ENCODE results near the gene PTPRU. TPM values are rescaled to one million over a fixed set of nuclear protein-coding genes. Genes with fewer than 3 reads are reported as not detected.
"Not testable (repeated sequence)": the region's sequence is repeated elsewhere in the genome, so short reads cannot be mapped to it uniquely, and the experiment has no call there.

PTPRU gene
- total RNA-seq, 1 experiment from 2014 or later = 6.8 TPM

- H3K4me1 ChIP-seq (ENCODE audit: insufficient read depth, low read length, poor library complexity, severe bottlenecking) = no peaks in the 10 kb centered on the region
- ChIA-PET CTCF (no interaction called here), POLR2A (ENCODE audit: low non-redundant PET) (interaction anchor here (0.5 kb wide), 1 partner anchor 9 kb away, joined by 4 read pairs; no protein-coding TSS in a partner anchor)
- no peak for DNase-seq (ENCODE audit: low spot score)
- H3K9me3 ChIP-seq (ENCODE audit: low read depth, low read length, poor library complexity, severe bottlenecking) = no peaks in the 10 kb centered on the region
- no peaks in the 10 kb centered on the region for H3K36me3 ChIP-seq (ENCODE audit: insufficient read depth, low read length, poor library complexity, severe bottlenecking)
- no peak overlapping the region for H3K4me3 ChIP-seq (ENCODE audit: low read depth, low read length, poor library complexity, severe bottlenecking)
- intact Hi-C loops (cut with micrococcal nuclease; ENCODE audit: unreplicated experiment) = no loop called here
- no TSS peak for BruUV-seq (replicated peaks)
- TF ChIP-seq, protein P1, sequence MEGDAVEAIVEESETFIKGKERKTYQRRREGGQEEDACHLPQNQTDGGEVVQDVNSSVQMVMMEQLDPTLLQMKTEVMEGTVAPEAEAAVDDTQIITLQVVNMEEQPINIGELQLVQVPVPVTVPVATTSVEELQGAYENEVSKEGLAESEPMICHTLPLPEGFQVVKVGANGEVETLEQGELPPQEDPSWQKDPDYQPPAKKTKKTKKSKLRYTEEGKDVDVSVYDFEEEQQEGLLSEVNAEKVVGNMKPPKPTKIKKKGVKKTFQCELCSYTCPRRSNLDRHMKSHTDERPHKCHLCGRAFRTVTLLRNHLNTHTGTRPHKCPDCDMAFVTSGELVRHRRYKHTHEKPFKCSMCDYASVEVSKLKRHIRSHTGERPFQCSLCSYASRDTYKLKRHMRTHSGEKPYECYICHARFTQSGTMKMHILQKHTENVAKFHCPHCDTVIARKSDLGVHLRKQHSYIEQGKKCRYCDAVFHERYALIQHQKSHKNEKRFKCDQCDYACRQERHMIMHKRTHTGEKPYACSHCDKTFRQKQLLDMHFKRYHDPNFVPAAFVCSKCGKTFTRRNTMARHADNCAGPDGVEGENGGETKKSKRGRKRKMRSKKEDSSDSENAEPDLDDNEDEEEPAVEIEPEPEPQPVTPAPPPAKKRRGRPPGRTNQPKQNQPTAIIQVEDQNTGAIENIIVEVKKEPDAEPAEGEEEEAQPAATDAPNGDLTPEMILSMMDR (conservative IDR thresholded peaks at IDR 0.05; ENCODE audit: low read depth, low read length) = no peak
- TF ChIP-seq EZH2 (IDR thresholded peaks at IDR 0.05; ENCODE audit: borderline replicate concordance, low read depth, low read length, poor library complexity, severe bottlenecking) = no peak
- H3K27me3 ChIP-seq (replicated peaks; ENCODE audit: insufficient read depth, low read depth, low read length, poor library complexity) = no peaks in the 10 kb centered on the region
- H3K27ac ChIP-seq (ENCODE audit: low read depth, low read length, poor library complexity, severe bottlenecking) = no peak overlapping the region
These were observed 75.2 kb downstream of the PTPRU start for GRCh38 chr1:29311352-29312030.

GRCh38 chr1:29312469-29313461, 76.4 kb downstream of the PTPRU start:
- Histone ChIP-seq H3K4me1 (ENCODE audit: insufficient read depth, low read length, poor library complexity, severe bottlenecking) (no peaks in the 10 kb centered on the region), H3K4me3 (ENCODE audit: low read depth, low read length, poor library complexity, severe bottlenecking) (no peak overlapping the region), H3K27me3 (replicated peaks; ENCODE audit: insufficient read depth, low read depth, low read length, poor library complexity) (no peaks in the 10 kb centered on the region), H3K27ac (ENCODE audit: low read depth, low read length, poor library complexity, severe bottlenecking) (no peak overlapping the region), H3K9me3 (ENCODE audit: low read depth, low read length, poor library complexity, severe bottlenecking) (no peaks in the 10 kb centered on the region), H3K36me3 (ENCODE audit: insufficient read depth, low read length, poor library complexity, severe bottlenecking) (no peaks in the 10 kb centered on the region)
- TF ChIP-seq, protein P1 (conservative IDR thresholded peaks at IDR 0.05; ENCODE audit: low read depth, low read length) = no peak
- TF ChIP-seq EZH2 (IDR thresholded peaks at IDR 0.05; ENCODE audit: borderline replicate concordance, low read depth, low read length, poor library complexity, severe bottlenecking) = no peak
- CTCF ChIA-PET = no interaction called here
- intact Hi-C loops (cut with micrococcal nuclease; ENCODE audit: unreplicated experiment) = no loop called here
- BruUV-seq (replicated peaks) = no TSS peak
- POLR2A ChIA-PET (ENCODE audit: low non-redundant PET) = no interaction called here
- no peak for DNase-seq (ENCODE audit: low spot score)

GRCh38 chr1:29314685-29315084, 78.4 kb downstream of the PTPRU start:
- H3K27me3 ChIP-seq (replicated peaks; ENCODE audit: insufficient read depth, low read depth, low read length, poor library complexity); H3K36me3 ChIP-seq (ENCODE audit: insufficient read depth, low read length, poor library complexity, severe bottlenecking); intact Hi-C loops (cut with micrococcal nuclease; ENCODE audit: unreplicated experiment); H3K27ac ChIP-seq (ENCODE audit: low read depth, low read length, poor library complexity, severe bottlenecking); H3K9me3 ChIP-seq (ENCODE audit: low read depth, low read length, poor library complexity, severe bottlenecking); H3K4me1 ChIP-seq (ENCODE audit: insufficient read depth, low read length, poor library complexity, severe bottlenecking); CTCF ChIA-PET; H3K4me3 ChIP-seq (ENCODE audit: low read depth, low read length, poor library complexity, severe bottlenecking); POLR2A ChIA-PET (ENCODE audit: low non-redundant PET); BruUV-seq (replicated peaks); DNase-seq (ENCODE audit: low spot score): not testable (repeated sequence)

Measured in A673 (cell line).